Heart left ventricle (tissue), 13 donors: ENCODE results near the gene MCOLN2.

Experiments used
- POLR2A ChIP-seq, 2 donors: fragments of 450-650 bp; IDR thresholded peaks; one replicate each; pipeline ENCODE4 v1.6.1; 2017; ENCODE audit warnings: antibody characterized with exemption in 2 of 2, mild to moderate bottlenecking in 2 of 2, moderate library complexity in 2 of 2
- TF ChIP-seq, protein P1 (sequence below), 12 donors: fragments of 200-600 bp; sonication (generic) in 4 of 12; IDR thresholded peaks; one replicate each; pipeline versions ENCODE4 v1.5.0 to v1.8.0; 2018 to 2022; ENCODE audit warnings: antibody characterized with exemption in 12 of 12, mild to moderate bottlenecking in 5 of 12
- donor health status: ischemic (EF 13 %, LVEDD 7.1; RV severe dilation, severe dysfunction).
- donor health status: DM: no; HTN: yes; CAD: no.
- donor health status: DM: no; HTN: no; CAD: no.
- donor health status: ischemic (EF 25% LVEDD 6.9; RV normal size, moderate dysfunction).
- donor health status: ischemic (EF 25% LVEDD 5.7; RV mildly dilated, moderate dysfunction).
- donor health status: ischemic (EF 35%, LVEDD 5.7; RV mildly dilated, moderate dysfunction).
- donor health status: nonischemic (EF 11% LVEDD 7.7; RV severe dilation, severe dysfunction).
- donor health status: DM: yes; HTN: yes; CAD: no.
- donor health status: PGD.
- donor health status: ischemic (EF 29% LVEDD 5.4; RV normal size, mild dysfunction).
- donor health status: nonischemic (EF 23%, LVEDD 6.1; RV moderate dilation, normal function).

DNA sequence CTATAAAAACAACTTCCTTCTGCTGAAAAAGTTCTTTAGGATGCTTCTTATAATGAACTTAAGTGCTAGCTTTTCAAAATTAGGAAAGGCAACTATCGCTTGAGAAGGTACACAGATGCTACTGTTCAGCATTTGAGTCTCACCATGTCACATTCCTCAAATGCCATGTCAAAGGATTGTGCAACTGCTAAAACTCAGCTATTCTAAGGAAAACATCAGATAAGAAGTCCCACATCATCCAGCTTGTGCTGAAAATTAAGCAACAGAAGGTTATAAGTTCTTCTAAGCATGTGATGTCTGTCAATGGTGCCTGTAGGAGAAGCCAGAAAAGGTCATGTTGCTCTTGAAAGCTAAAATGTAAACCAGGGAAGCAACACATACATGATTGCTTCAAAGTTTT is 36.5 kb downstream of the MCOLN2 start:
- TF ChIP-seq, protein P1, sequence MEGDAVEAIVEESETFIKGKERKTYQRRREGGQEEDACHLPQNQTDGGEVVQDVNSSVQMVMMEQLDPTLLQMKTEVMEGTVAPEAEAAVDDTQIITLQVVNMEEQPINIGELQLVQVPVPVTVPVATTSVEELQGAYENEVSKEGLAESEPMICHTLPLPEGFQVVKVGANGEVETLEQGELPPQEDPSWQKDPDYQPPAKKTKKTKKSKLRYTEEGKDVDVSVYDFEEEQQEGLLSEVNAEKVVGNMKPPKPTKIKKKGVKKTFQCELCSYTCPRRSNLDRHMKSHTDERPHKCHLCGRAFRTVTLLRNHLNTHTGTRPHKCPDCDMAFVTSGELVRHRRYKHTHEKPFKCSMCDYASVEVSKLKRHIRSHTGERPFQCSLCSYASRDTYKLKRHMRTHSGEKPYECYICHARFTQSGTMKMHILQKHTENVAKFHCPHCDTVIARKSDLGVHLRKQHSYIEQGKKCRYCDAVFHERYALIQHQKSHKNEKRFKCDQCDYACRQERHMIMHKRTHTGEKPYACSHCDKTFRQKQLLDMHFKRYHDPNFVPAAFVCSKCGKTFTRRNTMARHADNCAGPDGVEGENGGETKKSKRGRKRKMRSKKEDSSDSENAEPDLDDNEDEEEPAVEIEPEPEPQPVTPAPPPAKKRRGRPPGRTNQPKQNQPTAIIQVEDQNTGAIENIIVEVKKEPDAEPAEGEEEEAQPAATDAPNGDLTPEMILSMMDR (IDR thresholded peaks at IDR 0.05), result no peak
- TF ChIP-seq POLR2A (IDR thresholded peaks at IDR 0.05), result no peak
